NB4 (cell line): ENCODE measurements around the gene MRM2.

Source experiments
- CTCF ChIP-seq: IDR thresholded peaks from one replicate; pipeline ENCODE4 v1.5.1; 2012; ENCODE audit warnings: low read depth, low read length
- MAX ChIP-seq: IDR thresholded peaks from 2 replicates; pipeline ENCODE4 v1.6.1; 2011; ENCODE audit warnings: low read depth, low read length
- MYC ChIP-seq: IDR thresholded peaks from 2 replicates; pipeline ENCODE4 v1.6.1; 2011; ENCODE audit warnings: low read depth, low read length
- POLR2A ChIP-seq: IDR thresholded peaks from 2 replicates; pipeline ENCODE4 v1.6.1; 2011; ENCODE audit warnings: mild to moderate bottlenecking; ENCODE audit not compliant: insufficient read length; ENCODE audit errors: extremely low read depth

GRCh38 chr7:2204446-2204845 lies 37.6 kb downstream of the MRM2 start:
- no peak for TF ChIP-seq MYC
- no peak for TF ChIP-seq MAX
- no peak for TF ChIP-seq CTCF
- no peak for TF ChIP-seq POLR2A
